Right cardiac atrium (tissue), 5 donors: Measurements from ENCODE around the gene GLIS1. TPM values are rescaled to one million over a fixed set of nuclear protein-coding genes. Genes with fewer than 3 reads are reported as not detected.
A peak's percentile ranks its signal among the peaks of the same experiment; 100 is the strongest.

Source experiments
- ATAC-seq, 2 donors: fragments of 200-7000 bp; cut with Tn5 transposase; one replicate each; pipeline versions ENCODE4 v1.8.0 to v1.9.1; 2020; ENCODE audit warnings: moderate library complexity in 2 of 2, mild to moderate bottlenecking in 1 of 2
- DNase-seq, 3 donors: peaks; one replicate each; pipeline ENCODE4 v3.0.0-alpha.2; 2020
- H3K27ac ChIP-seq: one replicate; pipeline ENCODE4 v1.5.1; 2013; ENCODE audit warnings: mild to moderate bottlenecking, low read length, control low read depth, moderate library complexity
- H3K27me3 ChIP-seq: one replicate; pipeline ENCODE4 v1.6.1; 2013; ENCODE audit not compliant: control insufficient read depth, insufficient read depth
- H3K4me1 ChIP-seq: one replicate; pipeline ENCODE4 v1.6.1; 2013; ENCODE audit warnings: low read length; ENCODE audit not compliant: control insufficient read depth, insufficient read depth
- H3K4me3 ChIP-seq: one replicate; pipeline ENCODE4 v1.5.1; 2013; ENCODE audit warnings: low read length, control low read depth
- H3K9me3 ChIP-seq: one replicate; pipeline ENCODE4 v1.6.1; 2013; ENCODE audit warnings: low read length; ENCODE audit not compliant: control insufficient read depth
- WGBS: extraction: QIAGEN DNeasy Blood & Tissue Kit; methylation state at CpG from one replicate; pipeline ENCODE4 v1.1.7; 2013; 5-methylcytosine and 5-hydroxymethylcytosine counted together
- intact Hi-C, 4 donors: fragments of 100-400 bp; cut with DNase I; formaldehyde crosslinking; loops; one replicate each; pipeline versions ENCODE4 v1.11.0 to v1.14.0; 2022 to 2023
- polyA plus RNA-seq: library from polyadenylated mRNA; stranded (reverse); fragments of 200-250 nt; gene quantifications from one replicate; pipeline ENCODE4 v1.2.3, GENCODE V29; 2013
- total RNA-seq, 4 donors: library from RNA; stranded (reverse); fragmentation: NEBNext Ultra II Directional; extraction: Animal tissue kit (Norgen Biotek cat#: 25700); gene quantifications; one replicate each; pipeline ENCODE4 v1.2.1, GENCODE V29; 2021
- donor health status: healthy with polysubstance abuse.
- donor health status: DM: no; HTN: yes; CAD: no.
- donor health status: DM: no; HTN: no; CAD: no.
- donor health status: DM: no; HTN: yes; CAD: no; lungs with severe emphysema.
- donor health status: DM: yes; HTN: yes; CAD: no.

The GLIS1 gene
- total and polyA plus RNA-seq, 5 donors = 0.14 to 0.37 (median 0.35) TPM

GRCh38 chr1:53524428-53525375 is 214.3 kb downstream of the GLIS1 start:
- no peaks in the 10 kb centered on the region for H3K4me1 ChIP-seq
- no peak overlapping the region for H3K27ac ChIP-seq
- H3K4me3 ChIP-seq = no peak overlapping the region
- no peaks in the 10 kb centered on the region for H3K27me3 ChIP-seq
- whole genome bisulfite sequencing = 66% methylated on average over 35 of the region's 35 CpGs
- intact Hi-C loops = no loop called here
- ATAC-seq (peak in 1 of 2 donors; percentile 7), DNase-seq (peak in 2 of 3 donors; percentile 51 to 82)
- no peaks in the 10 kb centered on the region for H3K9me3 ChIP-seq

DNA sequence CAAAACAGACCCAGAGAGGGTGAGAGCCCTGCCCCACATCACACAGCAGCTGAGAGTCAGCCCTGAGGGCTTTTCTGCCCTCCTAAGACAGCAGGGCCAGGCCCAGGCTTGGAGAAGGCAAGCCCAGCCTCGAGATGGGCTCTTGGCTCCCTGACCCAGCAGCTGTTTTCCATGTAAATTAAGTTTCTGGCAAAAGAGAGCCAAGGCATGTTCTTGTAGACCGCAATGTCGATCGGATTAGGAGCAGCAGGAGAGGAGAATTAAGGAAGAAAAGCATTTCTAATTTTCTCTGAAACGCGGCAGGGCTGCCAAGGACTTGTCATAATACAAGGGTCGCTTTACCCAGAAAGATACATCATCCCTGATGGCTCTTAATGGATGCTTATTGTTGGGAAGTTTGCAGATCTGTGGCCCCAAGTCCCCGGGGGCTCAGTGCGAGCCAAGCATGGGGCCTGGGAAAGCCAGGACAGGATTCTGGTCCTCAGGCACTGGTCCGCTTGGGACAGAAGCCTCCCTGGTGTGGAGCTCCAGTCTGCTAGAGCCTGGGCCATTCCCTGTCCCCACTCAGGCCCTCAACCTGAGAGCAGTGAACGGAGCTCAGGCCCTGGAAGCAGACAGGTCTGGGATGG is 216.9 kb downstream of the GLIS1 start:
- no peaks in the 10 kb centered on the region for H3K9me3 ChIP-seq
- no peak overlapping the region for H3K27ac ChIP-seq
- WGBS = 57% methylated on average over 11 of the region's 11 CpGs
- ATAC-seq = no peak
- H3K4me1 ChIP-seq = no peaks in the 10 kb centered on the region
- peak in 2 of 3 donors; percentile 55 to 80 for DNase-seq
- intact Hi-C loops = no loop called here
- H3K27me3 ChIP-seq = no peaks in the 10 kb centered on the region
- H3K4me3 ChIP-seq = no peak overlapping the region

- no peaks in the 10 kb centered on the region for H3K4me1 ChIP-seq
- H3K9me3 ChIP-seq = no peaks in the 10 kb centered on the region
- 92% methylated on average over 13 of the region's 13 CpGs for WGBS
- no peak overlapping the region for H3K27ac ChIP-seq
- H3K27me3 ChIP-seq = no peaks in the 10 kb centered on the region
- H3K4me3 ChIP-seq = no peak overlapping the region
- no peak for ATAC-seq
- intact Hi-C loops = no loop called here
- no peak for DNase-seq
Observed at GRCh38 chr1:53520481-53520880, 218.5 kb downstream of the GLIS1 start.

GRCh38 chr1:53519421-53519820 is 219.5 kb downstream of the GLIS1 start:
- H3K27me3 ChIP-seq = no peaks in the 10 kb centered on the region
- WGBS = 25% methylated on average over 8 of the region's 8 CpGs
- no peak overlapping the region for H3K4me3 ChIP-seq
- H3K4me1 ChIP-seq = no peaks in the 10 kb centered on the region
- DNase-seq (no peak), ATAC-seq (no peak)
- intact Hi-C loops = no loop called here
- H3K9me3 ChIP-seq = no peaks in the 10 kb centered on the region
- no peak overlapping the region for H3K27ac ChIP-seq

- ATAC-seq = no peak
- Histone ChIP-seq H3K27me3 (no peaks in the 10 kb centered on the region), H3K4me3 (no peak overlapping the region), H3K27ac (no peak overlapping the region), H3K4me1 (no peaks in the 10 kb centered on the region), H3K9me3 (no peaks in the 10 kb centered on the region)
- WGBS = 88% methylated on average over 6 of the region's 6 CpGs
- intact Hi-C loops = no loop called here
- DNase-seq = no peak
Observed at GRCh38 chr1:53518775-53519174, 220.2 kb downstream of the GLIS1 start.

- intact Hi-C loops = no loop called here
Observed at GRCh38 chr1:53517821-53518352, 221.1 kb downstream of the GLIS1 start.

GRCh38 chr1:53517109-53517508 is 221.9 kb downstream of the GLIS1 start:
- WGBS = 95% methylated on average over 7 of the region's 7 CpGs
- no peak overlapping the region for H3K27ac ChIP-seq
- H3K27me3 ChIP-seq = no peaks in the 10 kb centered on the region
- no peak overlapping the region for H3K4me3 ChIP-seq
- no peaks in the 10 kb centered on the region for H3K4me1 ChIP-seq
- no peak for DNase-seq
- ATAC-seq = no peak
- intact Hi-C loops = no loop called here
- no peaks in the 10 kb centered on the region for H3K9me3 ChIP-seq

More at GRCh38 chr1:53517821-53518352, 221.1 kb downstream of the GLIS1 start:
- Histone ChIP-seq H3K27me3 (no peaks in the 10 kb centered on the region), H3K9me3 (no peaks in the 10 kb centered on the region), H3K27ac (no peak overlapping the region), H3K4me3 (no peak overlapping the region), H3K4me1 (no peaks in the 10 kb centered on the region)
- no peak for DNase-seq
- WGBS = 87% methylated on average over 19 of the region's 19 CpGs
- no peak for ATAC-seq

GRCh38 chr1:53516181-53516580 is 222.8 kb downstream of the GLIS1 start:
- no peak overlapping the region for H3K4me3 ChIP-seq
- DNase-seq = peak in 1 of 3 donors; percentile 41
- no peaks in the 10 kb centered on the region for H3K9me3 ChIP-seq
- H3K27me3 ChIP-seq = no peaks in the 10 kb centered on the region
- intact Hi-C loops = no loop called here
- H3K4me1 ChIP-seq = no peaks in the 10 kb centered on the region
- ATAC-seq = no peak
- H3K27ac ChIP-seq = no peak overlapping the region
- WGBS = 95% methylated on average over 7 of the region's 7 CpGs

- Histone ChIP-seq H3K9me3 (no peaks in the 10 kb centered on the region), H3K4me3 (no peak overlapping the region), H3K4me1 (no peaks in the 10 kb centered on the region), H3K27me3 (no peaks in the 10 kb centered on the region), H3K27ac (no peak overlapping the region)
- intact Hi-C loops = no loop called here
- DNase-seq = peak in 1 of 3 donors; percentile 41
- no peak for ATAC-seq
- 85% methylated on average over 10 of the region's 10 CpGs for WGBS
Observed at GRCh38 chr1:53514436-53514835, 224.5 kb downstream of the GLIS1 start.

DNA sequence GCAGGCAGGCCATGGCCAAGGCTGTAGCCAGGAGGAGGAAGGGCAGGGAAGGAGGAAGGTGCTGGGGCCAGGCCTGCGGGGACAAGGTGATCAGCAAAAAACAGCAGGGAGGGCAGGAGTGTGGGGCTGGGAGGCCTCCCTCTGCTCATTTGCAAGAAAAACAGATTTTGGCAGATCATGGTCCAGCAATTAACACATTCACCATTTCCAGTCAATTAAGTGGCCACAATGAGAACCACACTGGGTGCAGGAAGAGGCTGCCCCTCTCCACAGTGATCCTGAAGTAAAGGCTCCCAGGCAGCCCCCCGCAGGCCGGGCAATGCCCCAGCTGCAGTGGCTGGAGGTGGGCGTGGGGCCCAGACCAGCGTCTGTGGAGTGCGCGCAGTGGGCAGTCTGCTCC is 225.1 kb downstream of the GLIS1 start:
- peak in 1 of 3 donors; percentile 26 for DNase-seq
- Histone ChIP-seq H3K27ac (no peak overlapping the region), H3K9me3 (no peaks in the 10 kb centered on the region), H3K27me3 (no peaks in the 10 kb centered on the region), H3K4me1 (no peaks in the 10 kb centered on the region), H3K4me3 (no peak overlapping the region)
- ATAC-seq = no peak
- WGBS = 89% methylated on average over 7 of the region's 7 CpGs
- intact Hi-C loops = no loop called here
